NCI-H2227 treated with DMSO at 0.1 percent for 48 hours (cell line): Measurements from ENCODE around the gene SLC38A1.
"Not testable (repeated sequence)": the region's sequence is repeated elsewhere in the genome, so short reads cannot be mapped to it uniquely, and the experiment has no call there.

ENCODE experiments used
- DNase-seq: peaks from one replicate; lab custom pipeline; 2025; lab: John Stamatoyannopoulos, UW

The SLC38A1 gene

DNA sequence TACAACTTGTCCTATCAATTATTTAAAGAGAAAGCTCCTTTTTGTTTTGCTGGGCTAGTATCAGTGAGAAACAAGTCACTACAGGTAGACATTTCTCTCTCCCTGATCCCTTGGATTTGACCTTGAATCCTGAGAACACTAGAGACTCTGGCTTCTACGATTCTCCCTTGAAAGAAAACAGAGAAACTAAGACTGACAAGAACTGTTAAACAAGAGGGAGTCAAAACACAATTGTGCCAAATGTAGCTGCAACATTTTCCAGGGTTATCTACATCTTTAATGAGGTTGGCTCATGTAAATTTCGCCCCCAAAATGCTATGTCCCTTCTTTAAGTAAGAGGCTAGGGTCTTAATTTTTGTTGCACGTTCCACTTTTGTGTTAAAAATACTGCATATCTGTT lies 62.4 kb downstream of the SLC38A1 start:
- no peak for DNase-seq

- no peak for DNase-seq
Observed at GRCh38 chr12:46205294-46205693, 63.5 kb downstream of the SLC38A1 start.

- DNase-seq, result no peak
Observed at GRCh38 chr12:46201284-46201789, 67.5 kb downstream of the SLC38A1 start.

GRCh38 chr12:46200551-46200950 lies 68.3 kb downstream of the SLC38A1 start:
- no peak for DNase-seq

GRCh38 chr12:46198913-46199312 lies 69.9 kb downstream of the SLC38A1 start:
- no peak for DNase-seq

GRCh38 chr12:46197883-46198282 lies 71.0 kb downstream of the SLC38A1 start:
- DNase-seq, result no peak

GRCh38 chr12:46190533-46190932 lies 78.3 kb downstream of the SLC38A1 start:
- not testable (repeated sequence) for DNase-seq

DNA sequence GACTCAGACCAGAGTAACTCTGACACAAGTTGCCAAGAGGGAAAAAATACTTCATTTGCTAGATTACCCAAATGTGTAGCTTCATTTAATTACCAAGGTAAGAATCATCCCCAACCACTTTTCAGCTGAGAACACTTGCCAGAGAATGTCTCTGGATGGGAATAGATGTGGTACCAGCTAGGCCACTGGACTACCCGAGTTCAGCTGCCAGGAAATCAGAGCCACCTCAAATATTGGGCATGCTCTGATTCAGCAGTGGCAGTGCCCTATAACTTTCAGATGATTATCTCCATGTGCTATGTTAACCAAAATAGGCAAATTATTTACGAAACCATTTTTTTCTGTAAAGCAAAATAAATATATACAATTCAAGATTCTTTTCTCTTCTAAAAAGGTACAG lies 80.7 kb downstream of the SLC38A1 start:
- DNase-seq, result no peak

- no peak for DNase-seq
Observed at GRCh38 chr12:46187023-46187422, 81.8 kb downstream of the SLC38A1 start.

DNA sequence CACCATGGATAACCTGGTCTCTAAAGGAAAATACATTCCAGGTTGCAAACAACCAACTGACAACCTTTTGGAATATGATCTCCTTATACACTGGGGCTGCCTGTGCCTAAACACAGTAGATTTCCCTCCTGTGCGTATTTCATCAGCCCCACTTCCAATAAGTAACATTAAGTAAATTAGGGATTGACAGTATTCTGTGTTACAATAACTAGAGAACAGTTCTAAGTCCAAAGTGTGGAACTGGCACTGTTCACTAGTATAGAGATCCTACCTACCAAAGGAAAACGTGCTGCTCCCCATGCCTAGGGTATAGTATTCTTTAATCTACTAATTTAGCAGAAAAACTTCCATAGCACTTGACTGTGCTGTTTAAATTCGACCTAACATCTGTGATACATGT lies 82.8 kb downstream of the SLC38A1 start:
- DNase-seq, result no peak

DNA sequence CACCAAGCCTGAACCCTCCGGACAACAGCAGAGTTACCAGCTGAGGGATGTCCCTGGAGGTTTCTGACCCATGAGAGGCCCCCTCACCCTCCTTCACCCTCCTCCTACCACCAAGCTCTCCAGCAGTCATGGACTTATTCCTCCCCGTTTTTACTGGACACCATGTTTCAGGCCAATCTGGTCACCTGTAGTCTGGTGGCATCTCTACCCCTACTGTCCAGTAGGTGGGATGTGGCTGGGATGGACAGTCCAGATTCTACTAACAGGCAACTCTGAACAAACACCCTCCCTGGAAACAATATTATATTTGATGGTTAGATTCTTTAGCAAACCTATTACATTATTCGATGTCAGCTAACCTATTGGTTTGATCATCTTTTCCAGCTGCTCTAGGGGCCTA lies 83.2 kb downstream of the SLC38A1 start:
- DNase-seq, result no peak

GRCh38 chr12:46184798-46185595 lies 83.8 kb downstream of the SLC38A1 start:
- DNase-seq, result no peak

GRCh38 chr12:46183112-46183511 lies 85.7 kb downstream of the SLC38A1 start:
- no peak for DNase-seq

DNA sequence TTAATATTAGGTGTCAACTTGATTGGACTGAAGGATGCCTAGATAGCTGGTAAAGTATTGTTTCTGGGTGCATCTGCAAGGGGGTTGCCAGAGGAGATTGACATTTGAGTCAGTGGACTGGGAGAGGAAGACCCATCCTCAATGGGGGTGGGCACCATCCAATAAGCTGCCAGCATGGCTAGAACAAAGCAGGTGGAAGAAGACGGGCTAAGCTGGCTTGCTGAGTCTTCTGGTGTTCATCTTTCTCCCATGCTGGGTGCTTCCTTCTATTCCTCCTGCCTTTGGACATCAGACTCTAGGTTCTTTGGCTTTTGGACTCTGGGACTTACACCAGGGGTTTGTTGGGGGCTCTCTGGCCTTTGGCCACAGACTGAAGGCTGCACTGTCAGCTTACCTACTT lies 87.4 kb downstream of the SLC38A1 start:
- DNase-seq, result no peak

- no peak for DNase-seq
Observed at GRCh38 chr12:46179693-46180452, 89.0 kb downstream of the SLC38A1 start.

- no peak for DNase-seq
Observed at GRCh38 chr12:46177837-46178608, 90.8 kb downstream of the SLC38A1 start.

DNA sequence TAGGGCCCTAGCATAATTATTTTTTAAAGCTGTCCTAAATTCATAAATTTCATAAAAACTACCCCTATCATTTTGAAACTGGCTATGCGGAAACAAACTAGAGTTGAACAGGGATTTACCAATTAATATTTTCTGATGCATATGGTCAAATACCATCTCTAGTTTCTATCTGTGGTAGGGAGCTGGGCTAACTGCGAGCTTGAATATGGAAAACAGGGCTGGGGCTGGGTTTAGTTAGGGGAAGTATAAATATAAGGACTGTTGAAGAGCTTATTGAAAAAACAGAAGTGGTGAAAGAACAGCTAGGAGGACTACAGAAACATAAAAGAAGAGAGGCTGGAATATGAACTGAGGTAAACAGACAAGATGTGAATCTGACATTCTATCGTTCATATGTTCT lies 91.8 kb downstream of the SLC38A1 start:
- DNase-seq, result no peak

- no peak for DNase-seq
Observed at GRCh38 chr12:46174919-46175318, 93.9 kb downstream of the SLC38A1 start.

DNA sequence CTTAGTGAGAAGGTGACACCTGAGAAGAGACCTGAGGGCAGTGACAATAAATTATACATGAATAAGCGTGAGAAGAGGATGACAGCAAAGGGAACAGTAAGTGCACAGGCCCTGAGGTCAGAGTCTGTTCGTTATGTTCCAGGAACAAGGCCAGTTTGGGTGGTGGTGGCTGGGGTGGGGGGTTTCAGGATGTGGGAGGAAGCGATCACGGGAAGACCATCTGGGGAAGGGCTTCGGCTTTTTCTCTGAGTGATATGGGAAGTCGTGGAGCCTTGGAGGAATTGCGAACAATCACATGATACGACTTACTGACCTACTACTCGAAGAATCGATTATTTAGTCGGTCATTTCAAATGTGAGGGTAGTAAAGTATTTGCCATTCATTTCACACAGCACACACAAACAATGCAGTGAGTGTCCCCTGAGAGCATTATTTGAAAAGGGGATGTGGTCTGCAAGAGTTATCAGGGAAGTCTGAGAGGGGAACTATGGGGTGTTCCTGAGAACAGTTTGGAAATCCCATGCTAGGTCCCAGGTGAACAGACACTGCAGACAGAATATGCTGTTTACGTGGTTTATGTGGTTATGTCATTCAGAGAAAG lies 94.7 kb downstream of the SLC38A1 start:
- no peak for DNase-seq

- no peak for DNase-seq
Observed at GRCh38 chr12:46168426-46168825, 100.4 kb downstream of the SLC38A1 start.

DNA sequence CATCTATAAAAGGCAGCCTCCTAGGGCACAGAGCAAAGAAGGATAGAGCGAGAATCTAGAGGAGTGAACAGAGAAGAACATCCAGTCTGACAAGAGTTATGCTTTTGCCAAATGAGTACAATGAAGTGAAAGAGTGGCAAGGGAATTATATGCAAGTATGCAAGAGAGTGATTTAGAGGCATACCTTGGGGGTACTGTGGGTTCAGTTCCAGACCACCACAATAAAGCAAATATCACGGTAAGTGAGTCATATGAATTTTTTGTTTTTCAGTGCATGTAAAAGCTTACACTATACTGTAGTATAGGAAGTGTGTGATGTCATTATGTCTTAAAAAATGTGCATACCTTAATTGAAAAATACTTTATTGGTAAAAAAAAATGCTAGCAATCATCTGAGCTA lies 101.4 kb downstream of the SLC38A1 start:
- no peak for DNase-seq

DNA sequence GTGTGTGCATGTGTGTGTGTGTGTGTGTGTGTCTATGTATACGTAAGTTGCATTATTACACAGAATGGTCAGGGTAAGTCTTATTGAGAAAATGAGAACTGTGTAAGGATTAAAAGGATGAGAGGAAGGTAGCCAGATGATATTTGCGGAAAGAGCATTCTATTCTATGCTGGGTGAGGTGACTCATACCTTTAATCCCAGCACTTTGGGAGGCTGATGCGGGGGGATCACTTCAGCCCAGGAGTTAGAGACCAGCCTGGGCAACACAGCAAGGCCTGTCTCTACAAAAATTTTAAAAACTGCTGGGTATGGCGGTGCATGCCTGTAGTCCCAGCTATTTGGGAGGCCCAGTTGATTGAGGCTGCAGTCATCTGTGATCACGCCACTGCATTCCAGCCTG lies 103.7 kb downstream of the SLC38A1 start:
- DNase-seq, result no peak
